ENCODE measurements around the gene TRIO.

TRIO gene

DNA sequence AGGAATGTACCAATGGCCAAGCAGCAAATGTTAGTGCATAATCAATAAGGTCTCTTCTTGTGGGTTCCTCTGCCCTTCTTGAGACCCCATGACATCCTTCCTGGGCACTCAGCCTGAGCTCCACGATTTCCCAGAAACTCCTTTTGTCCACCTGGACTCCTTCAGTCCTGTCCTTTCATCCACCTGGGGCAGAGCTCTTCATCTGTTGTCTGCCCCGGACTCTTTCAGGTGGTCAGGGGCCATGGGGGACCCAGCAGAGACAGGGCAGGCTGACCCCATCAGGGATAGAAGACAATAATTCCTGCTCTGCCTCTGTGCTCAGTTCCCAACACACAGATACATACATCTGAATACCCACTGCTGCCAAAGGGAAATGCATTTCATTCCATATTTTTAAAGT lies 379.6 kb downstream of the TRIO start:
- Histone ChIP-seq H3K27ac (ENCODE audit: extremely low read depth, low read depth, low read length) (no peak overlapping the region), H3K9me3 (ENCODE audit: control insufficient read depth, insufficient read depth, low read depth, low read length) (no peaks in the 10 kb centered on the region), H3K4me3 (ENCODE audit: low read depth, low read length) (no peak overlapping the region), H3K36me3 (ENCODE audit: control insufficient read depth in 2 of 2, insufficient read depth in 1 of 2, low read length in 2 of 2) (no peaks in the 10 kb centered on the region), H3K4me1 (ENCODE audit: control insufficient read depth, insufficient read depth, low read length) (no peaks in the 10 kb centered on the region)
- ChIA-PET CTCF (no interaction called here), POLR2A (no interaction called here)
- no peak for TF ChIP-seq SP3 (tag by site-specific recombination; IDR thresholded peaks at IDR 0.05)
- no peak for TF ChIP-seq TRIM28 (IDR thresholded peaks at IDR 0.05; ENCODE audit: borderline replicate concordance, low read length)
- TF ChIP-seq ZNF133 (tag by site-specific recombination; IDR thresholded peaks at IDR 0.05): no peak
- no peak for TF ChIP-seq ZNF837 (tag by site-specific recombination; IDR thresholded peaks at IDR 0.05)
- no peak for TF ChIP-seq ZNF701 (tag by site-specific recombination; IDR thresholded peaks at IDR 0.05)
- no peak for TF ChIP-seq SCRT1 (tag by site-specific recombination; IDR thresholded peaks at IDR 0.05; ENCODE audit: borderline replicate concordance)
- no peak for TF ChIP-seq ZNF664 (tag by site-specific recombination; IDR thresholded peaks at IDR 0.05)
- no peak for TF ChIP-seq SP7 (tag by site-specific recombination; IDR thresholded peaks at IDR 0.05)
- no peak for TF ChIP-seq ZNF23 (tag by site-specific recombination; IDR thresholded peaks at IDR 0.05; ENCODE audit: borderline replicate concordance)
- no peak for TF ChIP-seq ZNF341 (tag by site-specific recombination; IDR thresholded peaks at IDR 0.05; ENCODE audit: low read depth)
- TF ChIP-seq, protein P1, sequence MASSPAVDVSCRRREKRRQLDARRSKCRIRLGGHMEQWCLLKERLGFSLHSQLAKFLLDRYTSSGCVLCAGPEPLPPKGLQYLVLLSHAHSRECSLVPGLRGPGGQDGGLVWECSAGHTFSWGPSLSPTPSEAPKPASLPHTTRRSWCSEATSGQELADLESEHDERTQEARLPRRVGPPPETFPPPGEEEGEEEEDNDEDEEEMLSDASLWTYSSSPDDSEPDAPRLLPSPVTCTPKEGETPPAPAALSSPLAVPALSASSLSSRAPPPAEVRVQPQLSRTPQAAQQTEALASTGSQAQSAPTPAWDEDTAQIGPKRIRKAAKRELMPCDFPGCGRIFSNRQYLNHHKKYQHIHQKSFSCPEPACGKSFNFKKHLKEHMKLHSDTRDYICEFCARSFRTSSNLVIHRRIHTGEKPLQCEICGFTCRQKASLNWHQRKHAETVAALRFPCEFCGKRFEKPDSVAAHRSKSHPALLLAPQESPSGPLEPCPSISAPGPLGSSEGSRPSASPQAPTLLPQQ (tag by site-specific recombination; IDR thresholded peaks at IDR 0.05): no peak
- TF ChIP-seq, protein P2, sequence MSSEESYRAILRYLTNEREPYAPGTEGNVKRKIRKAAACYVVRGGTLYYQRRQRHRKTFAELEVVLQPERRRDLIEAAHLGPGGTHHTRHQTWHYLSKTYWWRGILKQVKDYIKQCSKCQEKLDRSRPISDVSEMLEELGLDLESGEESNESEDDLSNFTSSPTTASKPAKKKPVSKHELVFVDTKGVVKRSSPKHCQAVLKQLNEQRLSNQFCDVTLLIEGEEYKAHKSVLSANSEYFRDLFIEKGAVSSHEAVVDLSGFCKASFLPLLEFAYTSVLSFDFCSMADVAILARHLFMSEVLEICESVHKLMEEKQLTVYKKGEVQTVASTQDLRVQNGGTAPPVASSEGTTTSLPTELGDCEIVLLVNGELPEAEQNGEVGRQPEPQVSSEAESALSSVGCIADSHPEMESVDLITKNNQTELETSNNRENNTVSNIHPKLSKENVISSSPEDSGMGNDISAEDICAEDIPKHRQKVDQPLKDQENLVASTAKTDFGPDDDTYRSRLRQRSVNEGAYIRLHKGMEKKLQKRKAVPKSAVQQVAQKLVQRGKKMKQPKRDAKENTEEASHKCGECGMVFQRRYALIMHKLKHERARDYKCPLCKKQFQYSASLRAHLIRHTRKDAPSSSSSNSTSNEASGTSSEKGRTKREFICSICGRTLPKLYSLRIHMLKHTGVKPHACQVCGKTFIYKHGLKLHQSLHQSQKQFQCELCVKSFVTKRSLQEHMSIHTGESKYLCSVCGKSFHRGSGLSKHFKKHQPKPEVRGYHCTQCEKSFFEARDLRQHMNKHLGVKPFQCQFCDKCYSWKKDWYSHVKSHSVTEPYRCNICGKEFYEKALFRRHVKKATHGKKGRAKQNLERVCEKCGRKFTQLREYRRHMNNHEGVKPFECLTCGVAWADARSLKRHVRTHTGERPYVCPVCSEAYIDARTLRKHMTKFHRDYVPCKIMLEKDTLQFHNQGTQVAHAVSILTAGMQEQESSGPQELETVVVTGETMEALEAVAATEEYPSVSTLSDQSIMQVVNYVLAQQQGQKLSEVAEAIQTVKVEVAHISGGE (tag by site-specific recombination; conservative IDR thresholded peaks at IDR 0.05; ENCODE audit: low read depth): no peak
- TF ChIP-seq MYNN (tag by site-specific recombination; IDR thresholded peaks at IDR 0.05; ENCODE audit: borderline replicate concordance): no peak
- TF ChIP-seq FEZF1 (tag by site-specific recombination; IDR thresholded peaks at IDR 0.05): no peak
- TF ChIP-seq, protein P3, sequence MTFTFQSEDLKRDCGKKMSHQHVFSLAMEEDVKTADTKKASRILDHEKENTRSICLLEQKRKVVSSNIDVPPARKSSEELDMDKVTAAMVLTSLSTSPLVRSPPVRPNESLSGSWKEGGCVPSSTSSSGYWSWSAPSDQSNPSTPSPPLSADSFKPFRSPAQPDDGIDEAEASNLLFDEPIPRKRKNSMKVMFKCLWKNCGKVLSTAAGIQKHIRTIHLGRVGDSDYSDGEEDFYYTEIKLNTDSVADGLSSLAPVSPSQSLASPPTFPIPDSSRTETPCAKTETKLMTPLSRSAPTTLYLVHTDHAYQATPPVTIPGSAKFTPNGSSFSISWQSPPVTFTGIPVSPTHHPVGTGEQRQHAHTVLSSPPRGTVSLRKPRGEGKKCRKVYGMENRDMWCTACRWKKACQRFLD (tag by site-specific recombination; IDR thresholded peaks at IDR 0.05): no peak

DNA sequence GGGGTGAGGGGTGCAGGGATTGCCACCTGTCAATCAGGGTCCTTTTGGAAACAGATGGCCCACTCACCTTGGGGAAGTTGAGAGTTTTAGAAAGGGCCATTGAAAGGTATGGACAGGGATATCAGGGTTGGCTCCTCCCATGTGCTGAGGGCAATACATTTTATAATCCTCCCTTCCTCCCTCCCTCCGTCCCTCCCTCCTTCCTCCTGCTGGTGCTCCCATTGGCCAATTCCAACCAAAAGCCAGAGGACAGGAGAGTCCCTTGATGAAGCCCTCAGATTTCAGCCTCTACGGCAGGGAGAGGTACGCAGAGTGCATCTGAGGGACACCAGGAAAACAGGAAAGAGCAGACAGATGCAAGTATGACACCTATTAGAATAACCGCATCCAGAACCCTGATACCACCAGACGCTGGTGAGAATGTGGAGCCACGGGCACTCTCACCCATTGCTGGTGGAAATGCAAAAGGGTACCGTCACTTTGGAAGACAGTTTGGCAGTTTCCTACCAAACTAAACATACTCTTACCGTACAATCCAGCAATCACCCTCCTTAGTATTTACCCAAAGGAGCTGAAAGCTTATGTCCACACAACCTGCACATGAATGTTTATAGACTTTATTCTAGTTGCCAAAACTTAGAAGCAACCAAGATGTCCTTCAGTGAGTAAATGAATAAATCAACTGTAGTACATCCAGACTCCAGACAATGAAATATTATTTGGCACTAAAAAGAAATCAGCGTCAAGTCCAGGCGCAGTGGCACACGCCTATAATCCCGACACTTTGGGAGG lies 380.3 kb downstream of the TRIO start:
- TF ChIP-seq ZNF132 (tag by site-specific recombination; IDR thresholded peaks at IDR 0.05; ENCODE audit: borderline replicate concordance): no peak
- no peak for TF ChIP-seq ZNF433 (tag by site-specific recombination; IDR thresholded peaks at IDR 0.05; ENCODE audit: low read depth)
- TF ChIP-seq ZNF48 (tag by site-specific recombination; IDR thresholded peaks at IDR 0.05): no peak
- TF ChIP-seq ZNF626 (tag by site-specific recombination; IDR thresholded peaks at IDR 0.05): no peak
- TF ChIP-seq, protein P4, sequence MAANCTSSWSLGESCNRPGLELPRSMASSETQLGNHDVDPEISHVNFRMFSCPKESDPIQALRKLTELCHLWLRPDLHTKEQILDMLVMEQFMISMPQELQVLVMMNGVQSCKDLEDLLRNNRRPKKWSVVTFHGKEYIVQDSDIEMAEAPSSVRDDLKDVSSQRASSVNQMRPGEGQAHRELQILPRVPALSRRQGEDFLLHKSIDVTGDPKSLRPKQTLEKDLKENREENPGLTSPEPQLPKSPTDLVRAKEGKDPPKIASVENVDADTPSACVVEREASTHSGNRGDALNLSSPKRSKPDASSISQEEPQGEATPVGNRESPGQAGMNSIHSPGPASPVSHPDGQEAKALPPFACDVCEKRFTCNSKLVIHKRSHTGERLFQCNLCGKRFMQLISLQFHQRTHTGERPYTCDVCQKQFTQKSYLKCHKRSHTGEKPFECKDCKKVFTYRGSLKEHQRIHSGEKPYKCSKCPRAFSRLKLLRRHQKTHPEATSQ (tag by site-specific recombination; IDR thresholded peaks at IDR 0.05): no peak

More for the DNA sequence above, 380.3 kb downstream of the TRIO start:
- CTCF ChIA-PET: no interaction called here
- H3K9me3 ChIP-seq (ENCODE audit: control insufficient read depth, insufficient read depth, low read depth, low read length): no peaks in the 10 kb centered on the region
- H3K4me1 ChIP-seq (ENCODE audit: control insufficient read depth, insufficient read depth, low read length): no peaks in the 10 kb centered on the region
- H3K4me3 ChIP-seq (ENCODE audit: low read depth, low read length): no peak overlapping the region
- POLR2A ChIA-PET: no interaction called here
- no peaks in the 10 kb centered on the region for H3K36me3 ChIP-seq (ENCODE audit: control insufficient read depth in 2 of 2, insufficient read depth in 1 of 2, low read length in 2 of 2)
- no peak overlapping the region for H3K27ac ChIP-seq (ENCODE audit: extremely low read depth, low read depth, low read length)
